ENCODE results near the gene MARK3. TPM values are rescaled to one million over a fixed set of nuclear protein-coding genes. Genes with fewer than 3 reads are reported as not detected.

The MARK3 gene
- total RNA-seq, 1 experiment from 2014 or later, result 81.9 TPM

DNA sequence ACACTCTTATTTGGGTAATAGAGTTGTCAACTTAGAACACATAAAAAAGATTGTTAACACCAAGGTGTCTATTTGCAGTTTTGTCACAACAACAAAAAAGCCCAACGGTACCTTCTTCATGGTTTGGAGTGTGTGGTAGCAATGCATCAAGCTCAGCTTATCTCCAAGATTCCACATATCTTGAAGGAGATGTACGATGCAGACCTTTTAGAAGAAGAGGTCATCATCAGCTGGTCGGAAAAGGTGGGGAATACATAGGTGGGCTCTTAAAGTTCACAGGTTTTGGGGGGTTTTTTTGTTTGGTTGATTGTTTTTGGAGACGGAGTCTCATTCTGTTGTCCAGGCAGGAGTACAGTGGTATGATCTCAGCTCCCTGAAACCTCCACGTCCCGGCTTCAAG, 45.7 kb upstream of the MARK3 start:
- WGBS (ENCODE audit: extremely low coverage, insufficient read length, low lambda C conversion rate), result no CpG with 5 or more reads among the region's 6 CpGs
- H3K4me3 Mint-ChIP-seq, result no peak overlapping the region
- no peak overlapping the region for H3K9ac ChIP-seq (ENCODE audit: extremely low read depth, insufficient read length, low read length)

More for the DNA sequence above, 45.7 kb upstream of the MARK3 start:
- Histone ChIP-seq H3K9me3 (ENCODE audit: control insufficient read depth, low read depth, low read length) (no peaks in the 10 kb centered on the region), H4K5ac (ENCODE audit: insufficient read length, low read depth, low read length) (no peak overlapping the region), H2BK120ac (ENCODE audit: low read depth, low read length, poor library complexity, severe bottlenecking) (no peak overlapping the region), H4K20me1 (ENCODE audit: control insufficient read depth, insufficient read depth, insufficient read length) (no peaks in the 10 kb centered on the region), H3K79me1 (ENCODE audit: insufficient read depth, low read depth, low read length, poor library complexity, severe bottlenecking) (no peaks in the 10 kb centered on the region), H3K27me3 (ENCODE audit: insufficient read depth, low read length) (no peaks in the 10 kb centered on the region), H3K4ac (ENCODE audit: low read depth, low read length) (no peak overlapping the region), H2BK15ac (ENCODE audit: low read depth, low read length) (no peak overlapping the region), H3K27ac (ENCODE audit: insufficient read length, low read depth, low read length) (no peak overlapping the region), H4K91ac (ENCODE audit: insufficient read length, low read depth, low read length) (no peak overlapping the region), H3K56ac (ENCODE audit: insufficient read length, low read depth, low read length) (no peak overlapping the region), H2BK20ac (ENCODE audit: low read depth, low read length, poor library complexity, severe bottlenecking) (no peak overlapping the region), H3K18ac (ENCODE audit: insufficient read length, low read depth, low read length) (no peak overlapping the region), H3K23me2 (ENCODE audit: insufficient read length, low read depth, low read length, poor library complexity, severe bottlenecking) (peaks cover 6% of the 10 kb centered on the region), H3K14ac (ENCODE audit: insufficient read depth, low read length) (no peak overlapping the region), H3K79me2 (ENCODE audit: insufficient read depth, low read length) (peaks cover 7% of the 10 kb centered on the region; the same call in 1 of the 2 replicates), H3K4me2 (ENCODE audit: insufficient read depth, insufficient read length, low read length) (no peak overlapping the region), H4K8ac (replicated peaks; ENCODE audit: insufficient read length, low read depth, low read length) (no peak overlapping the region), H2AFZ (ENCODE audit: low read length) (no peak overlapping the region), H2BK12ac (ENCODE audit: insufficient read length, low read depth, low read length) (no peak overlapping the region), H3K23ac (ENCODE audit: insufficient read length, low read depth, low read length) (no peak overlapping the region), H2BK5ac (ENCODE audit: insufficient read length, low read length) (no peak overlapping the region), H2AK5ac (ENCODE audit: insufficient read length, low read length) (no peak overlapping the region), H3T11ph (ENCODE audit: low read length) (no peak overlapping the region), H3K4me1 (ENCODE audit: insufficient read depth, low read length) (no peaks in the 10 kb centered on the region)
- Mint-ChIP-seq H3K4me1 (peaks cover 13 to 15% of the 10 kb centered on the region in 2 experiments), H3K36me3 (ENCODE audit: insufficient read depth in 1 of 3, low read depth in 3 of 3) (peaks cover 81 to 97% (median 95%) of the 10 kb centered on the region in 3 experiments), H3K27ac (0 out of 7 replicates have a peak overlapping the region, but pooled peaks of 1 of the 3 experiments have one; percentile 18), H3K27me3 (ENCODE audit: low read depth) (no peaks in the 10 kb centered on the region), H3K9me3 (0 out of 5 replicates have a peak, but pooled peaks cover 0 to 2% of the 10 kb centered on the region in 2 experiments)
- DNase-seq, result no peak
- no peak for TF ChIP-seq CTCF (conservative IDR thresholded peaks at IDR 0.05)

All from H9 (cell line).